Measurements from ENCODE around the gene MAS1L. TPM values are rescaled to one million over a fixed set of nuclear protein-coding genes. Genes with fewer than 3 reads are reported as not detected.

The MAS1L gene
- total RNA-seq, 4 donors from 2014 or later, result not detected

GRCh38 chr6:29528300-29528931, 40.7 kb upstream of the MAS1L start:
- no peak for TF ChIP-seq CTCF (IDR thresholded peaks at IDR 0.05)
- DNase-seq (ENCODE audit: low spot score), result no peak
- no peak for ATAC-seq (ENCODE audit: low FRiP score)

- ATAC-seq (ENCODE audit: low FRiP score) (no peak), DNase-seq (ENCODE audit: low spot score) (no peak)
- TF ChIP-seq CTCF (IDR thresholded peaks at IDR 0.05), result no peak
These were observed 39.8 kb upstream of the MAS1L start for GRCh38 chr6:29527564-29527963.

DNA sequence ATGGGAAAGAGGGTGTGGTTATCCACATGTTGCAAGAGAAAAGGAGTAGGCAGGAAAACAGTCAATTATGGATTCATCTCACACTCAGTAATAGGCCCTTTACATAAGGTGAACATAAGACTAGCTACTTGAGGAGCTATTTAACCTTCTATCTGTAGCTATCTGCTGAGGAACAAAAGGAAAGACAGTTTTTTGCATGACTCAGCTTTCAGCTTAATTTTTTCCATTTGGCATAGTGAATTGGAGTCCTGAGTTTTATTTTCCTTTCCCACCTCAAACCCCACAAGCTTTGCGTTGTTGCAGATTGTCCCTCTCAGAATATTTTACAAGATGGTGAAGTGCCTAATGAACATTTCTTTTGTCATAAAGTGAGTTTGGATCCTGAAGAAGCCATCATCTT, 39.4 kb upstream of the MAS1L start:
- no peak for TF ChIP-seq CTCF (IDR thresholded peaks at IDR 0.05)
- no peak for ATAC-seq (ENCODE audit: low FRiP score)
- no peak for DNase-seq (ENCODE audit: low spot score)

GRCh38 chr6:29525311-29525639, 37.5 kb upstream of the MAS1L start:
- ATAC-seq (ENCODE audit: low FRiP score), result no peak
- TF ChIP-seq CTCF (IDR thresholded peaks at IDR 0.05), result no peak
- DNase-seq (ENCODE audit: low spot score), result no peak

- ATAC-seq (ENCODE audit: low FRiP score) (no peak), DNase-seq (ENCODE audit: low spot score) (no peak)
- TF ChIP-seq CTCF (IDR thresholded peaks at IDR 0.05), result no peak
These were observed 36.9 kb upstream of the MAS1L start for GRCh38 chr6:29524444-29525310.

- ATAC-seq (ENCODE audit: low FRiP score) (no peak), DNase-seq (ENCODE audit: low spot score) (no peak)
- TF ChIP-seq CTCF (IDR thresholded peaks at IDR 0.05), result no peak
These were observed 36.3 kb upstream of the MAS1L start for GRCh38 chr6:29524044-29524443.

DNA sequence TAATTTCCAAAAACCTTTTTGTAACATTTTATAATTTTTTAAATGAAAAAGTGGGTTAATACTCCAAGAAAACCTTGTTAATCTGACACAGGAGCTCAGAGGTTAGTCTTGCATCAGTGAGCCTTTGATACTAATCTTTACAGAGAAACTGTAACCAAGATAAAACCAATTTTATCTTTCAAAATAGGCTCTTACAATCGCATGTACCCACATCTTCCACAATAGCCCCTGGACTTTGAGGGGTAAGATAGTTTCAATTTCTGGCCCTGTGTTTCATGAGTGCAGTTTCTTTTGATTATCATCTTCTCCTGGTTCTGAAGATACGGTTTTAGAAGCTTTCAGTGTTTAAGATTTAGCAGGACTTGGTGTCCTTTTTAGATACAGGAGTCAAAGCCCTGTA, 34.5 kb upstream of the MAS1L start:
- TF ChIP-seq CTCF (IDR thresholded peaks at IDR 0.05), result no peak
- ATAC-seq (ENCODE audit: low FRiP score) (no peak), DNase-seq (ENCODE audit: low spot score) (no peak)

Data from omental fat pad (tissue), 4 donors.